ENCODE data around the gene C5orf24.

- no peak for TF ChIP-seq EZH2phosphoT487 (IDR thresholded peaks at IDR 0.05; ENCODE audit: insufficient read depth, low read depth)
- TF ChIP-seq EZH2 (IDR thresholded peaks at IDR 0.05; ENCODE audit: insufficient read depth, poor library complexity, severe bottlenecking): no peak
Measured at GRCh38 chr5:134803821-134804220, 41.9 kb upstream of the C5orf24 start.
